Panc1 (cell line): ENCODE results near the gene KDM4E. TPM values are rescaled to one million over a fixed set of nuclear protein-coding genes. Genes with fewer than 3 reads are reported as not detected.
A peak's percentile ranks its signal among the peaks of the same experiment; 100 is the strongest.

Experiments used
- ATAC-seq: fragments of 200-7000 bp; cut with Tn5 transposase; 2 replicates; pipeline ENCODE4 v1.9.1; 2020; ENCODE audit warnings: mild to moderate bottlenecking, moderate library complexity
- BruUV-seq: library from RNA; stranded (reverse); fragments of 400-500 nt; replicated peaks from 2 replicates; lab custom pipeline; 2021; lab: Mats Ljungman, UMichigan
- CTCF ChIA-PET: fragments of 300-600 bp; sonication (Branson Sonifier 250); formaldehyde crosslinking; loops from one replicate; lab custom pipeline; 2022; ENCODE audit warnings: antibody characterized with exemption; lab: Charles Lee
- POLR2A ChIA-PET: fragments of 300-600 bp; sonication (Branson Sonifier 250); formaldehyde crosslinking; loops from one replicate; lab custom pipeline; 2022; ENCODE audit warnings: antibody characterized with exemption; lab: Charles Lee
- DNase-seq: peaks from one replicate; pipeline ENCODE4 v3.0.0-alpha.2; 2010; ENCODE audit warnings: low read depth, low spot score
- H3K27ac ChIP-seq: 2 replicates; pipeline ENCODE4 v1.5.1; 2011; ENCODE audit warnings: mild to moderate bottlenecking, low read length, inconsistent platforms
- H3K27me3 ChIP-seq: fragments of 200-500 bp; sonication (Bioruptor generic); 2 replicates; pipeline ENCODE4 v1.6.0; 2014; ENCODE audit warnings: low read length, inconsistent platforms; ENCODE audit not compliant: control insufficient read depth, insufficient read depth
- H3K36me3 ChIP-seq: fragments of 200-500 bp; sonication (Bioruptor generic); 2 replicates; pipeline ENCODE4 v1.5.1; 2014; ENCODE audit warnings: inconsistent platforms, mild to moderate bottlenecking, low read length, moderate library complexity; ENCODE audit not compliant: control insufficient read depth, insufficient read depth
- H3K4me1 ChIP-seq: 2 replicates; pipeline ENCODE4 v1.5.1; 2011; ENCODE audit warnings: inconsistent platforms, mild to moderate bottlenecking, low read length, moderate library complexity; ENCODE audit not compliant: control insufficient read depth, insufficient read depth
- H3K4me3 ChIP-seq, 2 experiments: 2 replicates each; pipeline ENCODE4 v1.5.1; 2011 to 2012; ENCODE audit warnings: low read depth in 2 of 2, low read length in 2 of 2, mild to moderate bottlenecking in 2 of 2, inconsistent platforms in 1 of 2, moderate library complexity in 1 of 2
- H3K9me3 ChIP-seq: fragments of 200-500 bp; sonication (Bioruptor generic); 2 replicates; pipeline ENCODE4 v1.5.1; 2014; ENCODE audit warnings: low read depth, mild to moderate bottlenecking, inconsistent platforms, low read length, moderate library complexity; ENCODE audit not compliant: control insufficient read depth, insufficient read depth
- POLR2AphosphoS5 ChIP-seq: IDR thresholded peaks from 2 replicates; pipeline ENCODE4 v1.6.1; 2012; ENCODE audit warnings: mild to moderate bottlenecking, low read depth, low read length, moderate library complexity
- SIN3A ChIP-seq: IDR thresholded peaks from 2 replicates; pipeline ENCODE4 v1.6.1; 2012; ENCODE audit warnings: low read depth, mild to moderate bottlenecking, low read length, moderate library complexity, borderline replicate concordance; ENCODE audit not compliant: insufficient read depth
- TCF7L2 ChIP-seq: IDR thresholded peaks from 2 replicates; pipeline ENCODE4 v1.6.1; 2011; ENCODE audit warnings: mild to moderate bottlenecking, low read depth, low read length, inconsistent platforms
- in situ Hi-C: cut with HindIII; loops from 2 replicates; pipeline ENCODE4 v1.10.0; 2016; ENCODE audit warnings: low sequenced_read_pairs, low pct_unique_long_range_greater_than_20kb
- intact Hi-C: fragments of 100-400 bp; cut with micrococcal nuclease; formaldehyde crosslinking; loops from one replicate; pipeline ENCODE4 v1.10.0; 2022; ENCODE audit not compliant: unreplicated experiment
- total RNA-seq: library from RNA; stranded (reverse); gene quantifications from one replicate; pipeline ENCODE4 v1.2.1, GENCODE V29; 2021; ENCODE audit not compliant: unreplicated experiment
- TF ChIP-seq, protein P1 (sequence below): fragments of 450-650 bp; IDR thresholded peaks from 2 replicates; pipeline ENCODE4 v1.5.1; 2017; ENCODE audit warnings: mild to moderate bottlenecking
- TF ChIP-seq, protein P2 (sequence below), 2 experiments: IDR thresholded peaks; 2 replicates each; pipeline ENCODE4 v1.6.1; 2011 to 2012; ENCODE audit warnings: low read depth in 2 of 2, control low read depth in 1 of 2, low read length in 1 of 2, mild to moderate bottlenecking in 1 of 2, moderate library complexity in 1 of 2; ENCODE audit not compliant: insufficient read depth in 1 of 2

The KDM4E gene
- total RNA-seq, 1 experiment from 2014 or later = not detected

DNA sequence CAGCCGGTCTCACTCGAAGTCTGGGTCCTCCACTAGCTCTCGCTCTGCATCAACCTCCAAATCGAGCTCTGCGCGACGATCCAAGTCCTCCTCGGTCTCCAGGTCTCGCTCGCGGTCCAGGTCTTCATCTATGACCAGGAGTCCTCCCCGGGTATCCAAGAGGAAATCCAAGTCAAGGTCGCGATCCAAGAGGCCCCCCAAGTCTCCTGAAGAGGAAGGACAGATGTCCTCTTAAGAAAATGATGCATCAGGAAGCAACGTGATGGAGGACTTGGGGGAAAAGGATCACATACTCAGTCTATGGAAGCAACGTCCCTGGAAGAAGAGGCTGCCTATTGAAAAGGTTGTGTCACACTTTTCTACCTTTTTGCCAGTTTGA is 42.8 kb downstream of the KDM4E start:
- intact Hi-C loops = loop anchor here (2.0 to 10.0 kb wide), 4 partner anchors 83 to 697 kb away; partner anchors contain the start of genes CWC15, KDM4D and SESN3
- Histone ChIP-seq H3K36me3 (peaks cover 2% of the 10 kb centered on the region; the same call in 1 of the 2 replicates), H3K4me1 (peaks cover 8% of the 10 kb centered on the region; the same call in 1 of the 2 replicates), H3K9me3 (no peaks in the 10 kb centered on the region), H3K4me3 (peak overlapping the region; percentile 83 to 90), H3K27ac (peak overlapping the region; percentile 94), H3K27me3 (no peaks in the 10 kb centered on the region)
- in situ Hi-C loops = no loop called here
- TF ChIP-seq SIN3A (no peak), TCF7L2 (no peak), POLR2AphosphoS5 (no peak)
- TF ChIP-seq, protein P1, sequence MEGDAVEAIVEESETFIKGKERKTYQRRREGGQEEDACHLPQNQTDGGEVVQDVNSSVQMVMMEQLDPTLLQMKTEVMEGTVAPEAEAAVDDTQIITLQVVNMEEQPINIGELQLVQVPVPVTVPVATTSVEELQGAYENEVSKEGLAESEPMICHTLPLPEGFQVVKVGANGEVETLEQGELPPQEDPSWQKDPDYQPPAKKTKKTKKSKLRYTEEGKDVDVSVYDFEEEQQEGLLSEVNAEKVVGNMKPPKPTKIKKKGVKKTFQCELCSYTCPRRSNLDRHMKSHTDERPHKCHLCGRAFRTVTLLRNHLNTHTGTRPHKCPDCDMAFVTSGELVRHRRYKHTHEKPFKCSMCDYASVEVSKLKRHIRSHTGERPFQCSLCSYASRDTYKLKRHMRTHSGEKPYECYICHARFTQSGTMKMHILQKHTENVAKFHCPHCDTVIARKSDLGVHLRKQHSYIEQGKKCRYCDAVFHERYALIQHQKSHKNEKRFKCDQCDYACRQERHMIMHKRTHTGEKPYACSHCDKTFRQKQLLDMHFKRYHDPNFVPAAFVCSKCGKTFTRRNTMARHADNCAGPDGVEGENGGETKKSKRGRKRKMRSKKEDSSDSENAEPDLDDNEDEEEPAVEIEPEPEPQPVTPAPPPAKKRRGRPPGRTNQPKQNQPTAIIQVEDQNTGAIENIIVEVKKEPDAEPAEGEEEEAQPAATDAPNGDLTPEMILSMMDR = no peak
- TF ChIP-seq, protein P2, sequence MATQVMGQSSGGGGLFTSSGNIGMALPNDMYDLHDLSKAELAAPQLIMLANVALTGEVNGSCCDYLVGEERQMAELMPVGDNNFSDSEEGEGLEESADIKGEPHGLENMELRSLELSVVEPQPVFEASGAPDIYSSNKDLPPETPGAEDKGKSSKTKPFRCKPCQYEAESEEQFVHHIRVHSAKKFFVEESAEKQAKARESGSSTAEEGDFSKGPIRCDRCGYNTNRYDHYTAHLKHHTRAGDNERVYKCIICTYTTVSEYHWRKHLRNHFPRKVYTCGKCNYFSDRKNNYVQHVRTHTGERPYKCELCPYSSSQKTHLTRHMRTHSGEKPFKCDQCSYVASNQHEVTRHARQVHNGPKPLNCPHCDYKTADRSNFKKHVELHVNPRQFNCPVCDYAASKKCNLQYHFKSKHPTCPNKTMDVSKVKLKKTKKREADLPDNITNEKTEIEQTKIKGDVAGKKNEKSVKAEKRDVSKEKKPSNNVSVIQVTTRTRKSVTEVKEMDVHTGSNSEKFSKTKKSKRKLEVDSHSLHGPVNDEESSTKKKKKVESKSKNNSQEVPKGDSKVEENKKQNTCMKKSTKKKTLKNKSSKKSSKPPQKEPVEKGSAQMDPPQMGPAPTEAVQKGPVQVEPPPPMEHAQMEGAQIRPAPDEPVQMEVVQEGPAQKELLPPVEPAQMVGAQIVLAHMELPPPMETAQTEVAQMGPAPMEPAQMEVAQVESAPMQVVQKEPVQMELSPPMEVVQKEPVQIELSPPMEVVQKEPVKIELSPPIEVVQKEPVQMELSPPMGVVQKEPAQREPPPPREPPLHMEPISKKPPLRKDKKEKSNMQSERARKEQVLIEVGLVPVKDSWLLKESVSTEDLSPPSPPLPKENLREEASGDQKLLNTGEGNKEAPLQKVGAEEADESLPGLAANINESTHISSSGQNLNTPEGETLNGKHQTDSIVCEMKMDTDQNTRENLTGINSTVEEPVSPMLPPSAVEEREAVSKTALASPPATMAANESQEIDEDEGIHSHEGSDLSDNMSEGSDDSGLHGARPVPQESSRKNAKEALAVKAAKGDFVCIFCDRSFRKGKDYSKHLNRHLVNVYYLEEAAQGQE (IDR thresholded peaks at IDR 0.05; ENCODE audit: insufficient read depth in 1 of 2, low read depth in 2 of 2, low read length in 1 of 2) = no peak
- peak; percentile 33 for DNase-seq
- ChIA-PET CTCF (interaction anchor here (0.8 kb wide), 1 partner anchor 8 kb away, joined by 3 read pairs; no protein-coding TSS in a partner anchor), POLR2A (interaction anchor here (0.6 kb wide), 2 partner anchors 40 to 722 kb away, joined by 3 read pairs; partner anchors contain the start of gene FAM76B)
- BruUV-seq = no TSS peak
- ATAC-seq = peak; percentile 3; the same call in 1 of the 2 replicates

DNA sequence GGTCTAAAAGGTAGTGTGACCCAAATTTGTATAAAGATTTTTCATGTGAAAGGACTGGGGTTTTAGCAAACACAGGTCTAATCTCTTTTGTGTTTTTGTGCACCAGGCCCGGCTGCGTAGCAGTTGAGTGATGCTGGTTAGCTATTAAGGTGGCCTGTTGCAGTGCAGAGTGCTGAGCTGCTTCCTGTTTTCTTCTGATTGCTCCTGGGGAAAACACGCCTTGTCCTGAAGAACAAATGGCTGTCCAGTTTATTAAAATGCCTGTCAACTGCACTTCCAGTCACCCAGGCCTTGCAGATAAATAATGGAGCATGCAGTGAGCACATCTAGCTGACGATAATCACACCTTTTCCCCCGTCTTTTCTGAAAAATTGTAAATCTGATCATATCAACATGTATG is 43.5 kb downstream of the KDM4E start:
- intact Hi-C loops = loop anchor here (2.0 to 10.0 kb wide), 4 partner anchors 82 to 696 kb away; partner anchors contain the start of genes CWC15, KDM4D and SESN3
- Histone ChIP-seq H3K4me3 (peak overlapping the region; percentile 83 to 90), H3K27ac (peak overlapping the region; percentile 94), H3K36me3 (peaks cover 2% of the 10 kb centered on the region; the same call in 1 of the 2 replicates), H3K4me1 (peaks cover 8% of the 10 kb centered on the region; the same call in 1 of the 2 replicates), H3K9me3 (no peaks in the 10 kb centered on the region), H3K27me3 (no peaks in the 10 kb centered on the region)
- peak; percentile 74 for TF ChIP-seq POLR2AphosphoS5
- TF ChIP-seq TCF7L2 = no peak
- TF ChIP-seq SIN3A = peak; percentile 82; the same call in 1 of the 2 replicates
- TF ChIP-seq, protein P2 (IDR thresholded peaks at IDR 0.05; ENCODE audit: insufficient read depth in 1 of 2, low read depth in 2 of 2, low read length in 1 of 2) = no peak
- TF ChIP-seq, protein P1 = no peak
- ChIA-PET CTCF (no interaction called here), POLR2A (no interaction called here)
- BruUV-seq = no TSS peak
- in situ Hi-C loops = no loop called here
- peak; percentile 86 for ATAC-seq
- DNase-seq = peak; percentile 87
